ENCODE results near the gene TBC1D25.

Gene TBC1D25

DNA sequence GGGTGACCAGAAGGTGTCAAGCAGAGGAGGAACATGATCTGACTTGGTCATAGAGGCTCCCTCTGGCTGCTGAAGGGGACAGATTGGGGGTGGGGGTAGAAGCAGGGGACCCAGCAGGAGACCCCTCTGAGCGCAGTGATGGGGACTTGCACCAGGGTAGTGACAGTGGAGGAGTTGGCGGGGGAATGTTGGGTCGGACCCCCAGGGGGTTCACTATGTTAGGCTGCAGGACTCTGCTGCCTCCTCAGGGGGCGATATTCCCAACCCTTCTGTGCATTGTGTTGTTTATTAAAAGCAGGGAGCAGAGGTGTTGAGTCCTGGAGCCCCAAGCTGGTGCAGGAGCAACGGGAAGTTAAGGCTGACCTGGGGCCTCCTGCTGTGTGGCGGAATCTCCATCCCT, 66.6 kb downstream of the TBC1D25 start:
- DNase-seq = no peak

DNA sequence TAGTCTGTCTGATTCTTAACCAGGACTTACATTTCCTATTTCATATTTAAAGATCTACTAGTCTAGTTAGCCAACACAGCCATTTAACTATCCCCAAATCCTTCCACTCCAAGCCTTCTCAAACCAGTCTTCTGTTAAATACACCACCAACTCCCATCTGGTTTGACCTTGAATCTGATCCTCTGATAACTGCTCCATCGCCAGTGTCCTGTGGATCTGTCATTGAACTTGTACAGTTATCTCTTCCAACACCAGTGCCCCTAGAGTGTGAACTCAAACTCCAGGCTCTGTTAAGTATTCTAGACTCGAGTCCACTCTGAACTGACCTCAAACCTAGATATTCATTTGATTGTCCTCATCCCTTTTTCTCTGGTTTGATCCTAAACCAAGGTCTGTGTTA, 72.2 kb downstream of the TBC1D25 start:
- no peak for DNase-seq

All from NCI-H510A treated with DMSO at 0.1 percent for 48 hours (cell line).